GM21619 (cell line): ENCODE results near the gene OR2T12.
"Not testable (repeated sequence)": the region's sequence is repeated elsewhere in the genome, so short reads cannot be mapped to it uniquely, and the experiment has no call there.

ENCODE experiments used
- ATAC-seq: cut with Tn5 transposase; IDR thresholded peaks from one replicate; pipeline ENCODE4 v1.9.1; 2021; ENCODE audit not compliant: unreplicated experiment

The OR2T12 gene

GRCh38 chr1:248303324-248303723, at the start of gene OR2T12:
OR2T12 (minus strand) TSS chr1:248303424; CDS start chr1:248295578, 7,846 bp downstream.
- no peak for ATAC-seq

GRCh38 chr1:248348475-248348874, 45.3 kb upstream of the OR2T12 start, which contains the start of gene OR14C36:
OR14C36 (plus strand) TSS chr1:248348775; CDS start chr1:248348775, 0 bp downstream.
- no peak for ATAC-seq

DNA sequence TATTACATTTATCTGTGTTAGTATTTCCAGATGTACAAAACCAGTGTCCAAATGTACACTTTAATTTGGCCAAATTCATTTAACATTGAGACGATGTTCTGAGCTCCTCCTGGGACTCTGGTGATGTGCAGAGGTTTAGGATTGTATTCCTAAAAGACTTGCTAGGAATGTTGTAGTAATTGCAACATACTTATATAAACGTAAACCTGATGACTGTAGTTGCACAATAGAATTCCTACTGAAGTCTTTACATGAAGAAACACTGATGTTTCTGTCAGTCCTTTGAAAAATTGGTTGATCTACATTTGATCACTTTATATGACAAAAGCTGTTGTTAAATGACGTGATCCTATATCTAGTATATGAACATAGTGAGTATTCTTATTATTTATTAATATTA, 40.2 kb upstream of the OR2T12 start:
- ATAC-seq, result no peak

- no peak for ATAC-seq
These were observed 21.2 kb upstream of the OR2T12 start, which contains the start of gene OR2M7 for GRCh38 chr1:248324468-248324867. OR2M7 (minus strand) TSS chr1:248324568; CDS start chr1:248324568, 0 bp downstream.

DNA sequence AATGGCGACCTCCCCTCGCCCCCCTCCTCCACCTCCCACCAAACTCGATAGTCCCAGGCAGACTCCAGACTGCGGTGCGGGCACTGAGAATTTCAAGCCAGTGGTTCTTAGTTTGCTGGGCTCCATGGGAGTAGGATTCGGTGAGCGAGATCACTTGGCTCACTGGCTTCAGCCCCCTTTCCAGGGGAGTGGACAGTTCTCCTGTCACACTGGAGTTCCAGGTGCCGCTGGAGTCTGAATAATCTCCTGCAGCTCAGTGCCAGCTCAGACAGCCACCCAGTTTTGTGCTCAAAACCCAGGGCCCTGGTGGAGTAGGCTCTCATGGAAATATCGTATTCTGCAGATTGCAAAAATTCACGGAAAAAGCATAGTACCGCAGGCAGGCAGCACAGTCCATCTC, 13.6 kb upstream of the OR2T12 start:
- ATAC-seq, result no peak

GRCh38 chr1:248306740-248307139, 3.5 kb upstream of the OR2T12 start:
- not testable (repeated sequence) for ATAC-seq

- no peak for ATAC-seq
These were observed 2.9 kb upstream of the OR2T12 start for GRCh38 chr1:248306103-248306502.

GRCh38 chr1:248305672-248306071, 2.4 kb upstream of the OR2T12 start:
- ATAC-seq, result not testable (repeated sequence)

DNA sequence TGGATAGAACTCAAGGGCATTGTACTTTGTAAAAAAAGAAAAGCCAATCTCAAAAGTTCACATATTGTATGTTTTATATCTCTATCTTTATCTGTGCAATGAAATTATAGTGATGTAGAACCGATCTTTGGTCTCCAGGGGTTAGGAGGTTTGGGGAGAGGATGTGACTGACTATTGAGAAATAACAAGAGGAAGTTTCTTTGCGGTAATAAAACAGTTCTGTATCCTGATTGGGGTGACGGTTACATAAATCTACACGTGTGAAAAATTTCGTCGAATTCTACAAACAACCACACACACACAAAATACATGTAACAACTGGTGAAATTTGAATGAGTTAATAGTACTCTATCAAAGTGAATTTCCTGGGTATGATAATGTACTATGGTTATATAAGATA, 14.8 kb downstream of the OR2T12 start:
- no peak for ATAC-seq

DNA sequence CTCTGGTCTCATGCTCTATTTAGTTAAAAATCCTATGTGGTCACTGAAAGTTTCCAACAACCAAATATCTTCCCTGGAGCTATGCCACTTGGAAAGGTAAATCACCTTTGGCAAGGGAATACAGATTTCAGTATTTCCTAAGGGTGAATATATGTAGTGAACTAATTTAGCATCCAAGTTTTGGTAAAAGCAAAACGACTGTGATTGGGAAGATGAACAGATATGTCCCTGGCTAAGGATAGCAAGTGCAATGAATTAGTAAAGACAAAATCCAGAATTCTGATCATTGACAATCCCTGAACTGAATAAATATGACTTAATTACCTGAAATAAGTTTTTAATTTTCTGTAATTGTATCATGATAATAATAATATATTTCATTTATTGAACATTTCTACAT, 25.3 kb downstream of the OR2T12 start, which contains the start of gene OR2T33:
Gene OR2T33 (minus strand): TSS at position 101 of the 400 bp plus-strand sequence. CDS start 4,162 bp downstream, outside the sequence.
- no peak for ATAC-seq

DNA sequence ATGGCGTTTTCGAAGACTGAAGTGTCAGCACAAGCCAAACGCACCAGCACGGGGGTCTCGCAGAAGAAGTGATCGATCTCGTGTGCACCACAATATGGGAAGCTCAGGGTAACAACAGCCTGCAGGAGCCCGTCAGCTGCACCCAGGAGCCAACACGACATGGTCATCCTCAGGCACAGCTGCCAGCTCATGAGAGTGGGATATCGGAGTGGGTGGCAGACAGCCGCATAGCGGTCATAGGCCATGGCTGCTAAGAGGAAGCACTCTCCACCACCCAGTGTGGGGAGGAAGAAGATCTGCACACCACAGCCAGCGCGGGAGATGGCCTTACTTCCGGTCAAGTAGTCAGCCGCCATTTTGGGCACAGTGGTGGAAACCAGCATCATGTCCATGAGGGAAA, 30.0 kb downstream of the OR2T12 start:
- not testable (repeated sequence) for ATAC-seq

DNA sequence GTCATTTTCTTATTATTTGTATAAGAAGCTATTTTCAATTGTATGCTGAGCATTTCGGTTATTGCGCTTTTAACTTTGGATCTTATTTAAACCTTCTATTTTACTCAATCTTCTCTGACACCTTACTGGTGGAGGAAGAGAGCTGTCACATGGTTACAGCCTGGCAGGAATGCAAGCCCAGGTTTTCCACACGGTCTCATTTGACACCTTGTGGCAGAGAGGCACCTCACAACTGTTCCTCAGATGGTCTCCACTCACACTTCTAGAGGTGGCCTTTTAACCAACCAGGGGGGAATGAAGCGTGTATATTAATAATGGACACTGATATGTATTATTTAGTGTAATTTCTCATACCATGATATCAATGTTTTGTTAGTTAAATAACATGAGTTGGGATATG, 35.0 kb downstream of the OR2T12 start:
- ATAC-seq, result no peak

DNA sequence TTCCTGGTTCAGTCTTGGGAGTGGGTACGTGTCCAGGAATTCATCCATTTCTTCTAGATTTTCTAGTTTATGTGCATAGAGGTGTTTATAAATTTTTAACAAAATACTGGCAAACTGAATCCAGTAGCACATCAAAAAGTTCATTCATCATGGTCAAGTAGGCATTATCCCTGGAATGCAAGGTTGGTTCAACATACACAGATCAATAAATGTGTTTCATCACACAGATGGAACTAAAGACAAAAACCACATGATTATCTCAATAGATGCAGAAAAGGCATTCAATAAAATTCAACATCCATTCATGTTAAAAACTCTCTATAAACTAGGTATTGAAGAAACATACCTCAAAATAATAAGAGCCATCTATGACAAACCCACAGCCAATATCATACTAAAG, 43.9 kb downstream of the OR2T12 start:
- ATAC-seq, result not testable (repeated sequence)

GRCh38 chr1:248243204-248243603, 60.0 kb downstream of the OR2T12 start:
- ATAC-seq, result peak; percentile 81
